ENCODE measurements around the gene DHRS12. TPM values are rescaled to one million over a fixed set of nuclear protein-coding genes. Genes with fewer than 3 reads are reported as not detected.
"Not testable (repeated sequence)": the region's sequence is repeated elsewhere in the genome, so short reads cannot be mapped to it uniquely, and the experiment has no call there.

The DHRS12 gene
- total RNA-seq, 2 experiments from 2014 or later = 5.0 to 6.4 TPM

GRCh38 chr13:51825165-51825592 lies 21.2 kb upstream of the DHRS12 start:
- DNase-seq = no peak
- H3K9me3 Mint-ChIP-seq = no peaks in the 10 kb centered on the region
- H3K27ac Mint-ChIP-seq = peak overlapping the region; percentile 73
- CTCF ChIA-PET = interaction anchor here (0.6 to 4.5 kb wide), 10 partner anchors 10 to 303 kb away, joined by 3 to 40 read pairs (median 3); partner anchors contain the start of genes NEK5 and TMEM272
- H3K4me3 Mint-ChIP-seq = peak overlapping the region; percentile 36
- no peaks in the 10 kb centered on the region for H3K27me3 Mint-ChIP-seq
- H3K36me3 Mint-ChIP-seq (ENCODE audit: low read depth) = no peaks in the 10 kb centered on the region
- POLR2A ChIA-PET = interaction anchor here (0.9 to 2.9 kb wide), 6 partner anchors 10 to 374 kb away, joined by 3 to 20 read pairs (median 4); partner anchors contain the start of gene INTS6
- peaks cover 74% of the 10 kb centered on the region for H3K4me1 Mint-ChIP-seq

GRCh38 chr13:51824712-51825111 lies 20.7 kb upstream of the DHRS12 start:
- H3K27me3 Mint-ChIP-seq; H3K36me3 Mint-ChIP-seq (ENCODE audit: low read depth); H3K9me3 Mint-ChIP-seq; DNase-seq: not testable (repeated sequence)
- Mint-ChIP-seq H3K4me3 (peak overlapping the region; percentile 36), H3K4me1 (peaks cover 78% of the 10 kb centered on the region), H3K27ac (peak overlapping the region; percentile 73)
- CTCF ChIA-PET = interaction anchor here (0.6 to 4.5 kb wide), 6 partner anchors 10 to 303 kb away, joined by 3 to 40 read pairs (median 4); partner anchors contain the start of gene TMEM272
- POLR2A ChIA-PET = interaction anchor here (0.9 to 2.9 kb wide), 5 partner anchors 12 to 374 kb away, joined by 3 to 20 read pairs (median 4); partner anchors contain the start of gene INTS6

GRCh38 chr13:51823863-51824262 lies 19.9 kb upstream of the DHRS12 start:
- Mint-ChIP-seq H3K36me3 (ENCODE audit: low read depth) (no peaks in the 10 kb centered on the region), H3K4me1 (peaks cover 87% of the 10 kb centered on the region), H3K9me3 (no peaks in the 10 kb centered on the region), H3K27ac (peak overlapping the region; percentile 15), H3K27me3 (no peaks in the 10 kb centered on the region), H3K4me3 (peak overlapping the region; percentile 24)
- CTCF ChIA-PET = interaction anchor here (1.7 to 4.5 kb wide), 2 partner anchors 9 to 22 kb away, joined by 3 to 40 read pairs; no protein-coding TSS in a partner anchor
- DNase-seq = no peak
- POLR2A ChIA-PET = interaction anchor here (2.4 kb wide), 1 partner anchor 371 kb away, joined by 6 read pairs; the partner anchor contains the start of gene INTS6

GRCh38 chr13:51823359-51823758 lies 19.4 kb upstream of the DHRS12 start:
- no peaks in the 10 kb centered on the region for H3K27me3 Mint-ChIP-seq
- POLR2A ChIA-PET = interaction anchor here (1.0 to 2.4 kb wide), 2 partner anchors 20 to 370 kb away, joined by 4 to 6 read pairs; partner anchors contain the start of gene INTS6
- H3K4me1 Mint-ChIP-seq = peaks cover 91% of the 10 kb centered on the region
- H3K9me3 Mint-ChIP-seq = no peaks in the 10 kb centered on the region
- DNase-seq = no peak
- CTCF ChIA-PET = interaction anchor here (1.7 to 4.5 kb wide), 2 partner anchors 8 to 23 kb away, joined by 3 to 40 read pairs; no protein-coding TSS in a partner anchor
- H3K36me3 Mint-ChIP-seq (ENCODE audit: low read depth) = no peaks in the 10 kb centered on the region
- no peak overlapping the region for H3K27ac Mint-ChIP-seq
- no peak overlapping the region for H3K4me3 Mint-ChIP-seq

- Mint-ChIP-seq H3K4me1 (peaks cover 89% of the 10 kb centered on the region), H3K9me3 (no peaks in the 10 kb centered on the region), H3K36me3 (ENCODE audit: low read depth) (no peaks in the 10 kb centered on the region), H3K27ac (peak overlapping the region; percentile 66), H3K4me3 (peak overlapping the region; percentile 6), H3K27me3 (no peaks in the 10 kb centered on the region)
- POLR2A ChIA-PET = interaction anchor here (1.0 to 2.4 kb wide), 6 partner anchors 12 to 372 kb away, joined by 4 to 8 read pairs (median 4); partner anchors contain the start of gene INTS6
- CTCF ChIA-PET = interaction anchor here (1.6 to 2.5 kb wide), 4 partner anchors 10 to 305 kb away, joined by 3 to 10 read pairs (median 6); no protein-coding TSS in a partner anchor
- no peak for DNase-seq
Observed at GRCh38 chr13:51822106-51822815, 18.3 kb upstream of the DHRS12 start.

- ChIA-PET POLR2A (interaction anchor here (1.3 to 2.2 kb wide), 4 partner anchors 13 to 372 kb away, joined by 4 to 8 read pairs (median 4); no protein-coding TSS in a partner anchor), CTCF (interaction anchor here (0.5 to 2.5 kb wide), 6 partner anchors 8 to 551 kb away, joined by 4 to 10 read pairs (median 6); no protein-coding TSS in a partner anchor)
- H3K4me3 Mint-ChIP-seq = peak overlapping the region; percentile 6
- peak overlapping the region; percentile 66 for H3K27ac Mint-ChIP-seq
- no peak for DNase-seq
- H3K4me1 Mint-ChIP-seq = peaks cover 82% of the 10 kb centered on the region
- no peaks in the 10 kb centered on the region for H3K27me3 Mint-ChIP-seq
- H3K9me3 Mint-ChIP-seq = no peaks in the 10 kb centered on the region
- H3K36me3 Mint-ChIP-seq (ENCODE audit: low read depth) = no peaks in the 10 kb centered on the region
Observed at GRCh38 chr13:51821606-51822005, 17.6 kb upstream of the DHRS12 start.

- ChIA-PET CTCF (interaction anchor here (1.1 to 2.1 kb wide), 3 partner anchors 9 to 307 kb away, joined by 5 to 7 read pairs (median 5); no protein-coding TSS in a partner anchor), POLR2A (interaction anchor here (1.1 to 2.2 kb wide), 3 partner anchors 15 to 374 kb away, joined by 3 to 8 read pairs (median 4); partner anchors contain the start of gene INTS6)
- DNase-seq = no peak
- Mint-ChIP-seq H3K27me3 (no peaks in the 10 kb centered on the region), H3K27ac (no peak overlapping the region), H3K4me1 (peaks cover 71% of the 10 kb centered on the region), H3K4me3 (no peak overlapping the region), H3K9me3 (no peaks in the 10 kb centered on the region), H3K36me3 (ENCODE audit: low read depth) (no peaks in the 10 kb centered on the region)
Observed at GRCh38 chr13:51820016-51820597, 16.1 kb upstream of the DHRS12 start.

GRCh38 chr13:51819544-51819943 lies 15.6 kb upstream of the DHRS12 start:
- CTCF ChIA-PET = interaction anchor here (0.7 to 2.1 kb wide), 3 partner anchors 10 to 18 kb away, joined by 3 to 5 read pairs (median 5); no protein-coding TSS in a partner anchor
- Mint-ChIP-seq H3K27ac (no peak overlapping the region), H3K4me1 (peaks cover 71% of the 10 kb centered on the region), H3K36me3 (ENCODE audit: low read depth) (no peaks in the 10 kb centered on the region), H3K27me3 (no peaks in the 10 kb centered on the region), H3K4me3 (no peak overlapping the region), H3K9me3 (no peaks in the 10 kb centered on the region)
- no peak for DNase-seq
- POLR2A ChIA-PET = no interaction called here

GRCh38 chr13:51818781-51819511 lies 15.0 kb upstream of the DHRS12 start:
- Mint-ChIP-seq H3K36me3 (ENCODE audit: low read depth) (no peaks in the 10 kb centered on the region), H3K4me1 (peaks cover 70% of the 10 kb centered on the region), H3K9me3 (no peaks in the 10 kb centered on the region), H3K27ac (no peak overlapping the region), H3K27me3 (no peaks in the 10 kb centered on the region), H3K4me3 (no peak overlapping the region)
- ChIA-PET CTCF (interaction anchor here (0.7 to 1.1 kb wide), 2 partner anchors 13 to 18 kb away, joined by 3 to 5 read pairs; no protein-coding TSS in a partner anchor), POLR2A (no interaction called here)
- no peak for DNase-seq

- Mint-ChIP-seq H3K4me1 (peaks cover 63% of the 10 kb centered on the region), H3K27me3 (no peaks in the 10 kb centered on the region), H3K27ac (no peak overlapping the region), H3K4me3 (no peak overlapping the region), H3K9me3 (no peaks in the 10 kb centered on the region), H3K36me3 (ENCODE audit: low read depth) (no peaks in the 10 kb centered on the region)
- ChIA-PET CTCF (no interaction called here), POLR2A (no interaction called here)
- DNase-seq = no peak
Observed at GRCh38 chr13:51818276-51818675, 14.3 kb upstream of the DHRS12 start.

- CTCF ChIA-PET = no interaction called here
- Mint-ChIP-seq H3K27ac (no peak overlapping the region), H3K4me1 (peaks cover 58% of the 10 kb centered on the region), H3K4me3 (no peak overlapping the region), H3K27me3 (no peaks in the 10 kb centered on the region), H3K9me3 (no peaks in the 10 kb centered on the region), H3K36me3 (ENCODE audit: low read depth) (no peaks in the 10 kb centered on the region)
- DNase-seq = no peak
- POLR2A ChIA-PET = no interaction called here
Observed at GRCh38 chr13:51817717-51818116, 13.8 kb upstream of the DHRS12 start.

- CTCF ChIA-PET = interaction anchor here (1.4 to 5.5 kb wide), 6 partner anchors 18 to 363 kb away, joined by 3 to 101 read pairs (median 10); partner anchors contain the start of genes INTS6, NEK5 and TMEM272
- Mint-ChIP-seq H3K36me3 (ENCODE audit: low read depth) (no peaks in the 10 kb centered on the region), H3K4me1 (peaks cover 56% of the 10 kb centered on the region)
Observed at GRCh38 chr13:51816604-51817249, 12.8 kb upstream of the DHRS12 start.

More at GRCh38 chr13:51816604-51817249, 12.8 kb upstream of the DHRS12 start:
- H3K9me3 Mint-ChIP-seq = no peaks in the 10 kb centered on the region
- POLR2A ChIA-PET = interaction anchor here (1.0 kb wide), 1 partner anchor 363 kb away, joined by 4 read pairs; no protein-coding TSS in a partner anchor
- DNase-seq = no peak
- H3K27me3 Mint-ChIP-seq = no peaks in the 10 kb centered on the region
- no peak overlapping the region for H3K27ac Mint-ChIP-seq
- no peak overlapping the region for H3K4me3 Mint-ChIP-seq

All from activated CD4-positive, alpha-beta memory T cell treated with anti-CD3 and anti-CD28 coated beads, Interleukin-2, amount 10 ng/mL, durations not matched to agents 7 days and 5 days (primary cell).